Measurements from ENCODE around the gene SPRING1.

The SPRING1 gene

DNA sequence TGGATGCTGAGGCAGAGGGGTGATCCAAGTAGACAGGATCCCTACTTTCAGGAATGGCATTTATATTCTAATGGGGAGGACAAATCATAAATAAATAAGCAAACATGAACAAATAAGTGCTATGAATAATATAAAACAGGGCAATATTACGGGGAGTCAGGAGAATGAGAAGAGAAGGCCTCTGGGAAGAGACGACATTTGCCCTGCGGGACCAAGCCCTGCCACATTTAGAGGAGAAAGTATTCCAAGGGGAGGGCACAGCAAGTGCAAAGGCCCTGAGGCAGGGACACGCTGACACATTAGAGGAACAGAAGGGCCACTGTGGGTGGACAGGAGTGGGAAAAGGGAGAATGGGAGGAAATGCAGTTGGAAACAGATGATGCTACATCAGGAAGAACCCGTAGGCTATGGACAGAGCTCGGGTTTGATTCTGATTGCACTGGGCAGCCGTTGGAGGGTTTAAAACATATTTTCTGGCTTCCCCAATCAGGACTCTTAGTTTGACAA lies 1.6 kb upstream of the SPRING1 start:
- DNase-seq (ENCODE audit: low read depth), result no peak

DNA sequence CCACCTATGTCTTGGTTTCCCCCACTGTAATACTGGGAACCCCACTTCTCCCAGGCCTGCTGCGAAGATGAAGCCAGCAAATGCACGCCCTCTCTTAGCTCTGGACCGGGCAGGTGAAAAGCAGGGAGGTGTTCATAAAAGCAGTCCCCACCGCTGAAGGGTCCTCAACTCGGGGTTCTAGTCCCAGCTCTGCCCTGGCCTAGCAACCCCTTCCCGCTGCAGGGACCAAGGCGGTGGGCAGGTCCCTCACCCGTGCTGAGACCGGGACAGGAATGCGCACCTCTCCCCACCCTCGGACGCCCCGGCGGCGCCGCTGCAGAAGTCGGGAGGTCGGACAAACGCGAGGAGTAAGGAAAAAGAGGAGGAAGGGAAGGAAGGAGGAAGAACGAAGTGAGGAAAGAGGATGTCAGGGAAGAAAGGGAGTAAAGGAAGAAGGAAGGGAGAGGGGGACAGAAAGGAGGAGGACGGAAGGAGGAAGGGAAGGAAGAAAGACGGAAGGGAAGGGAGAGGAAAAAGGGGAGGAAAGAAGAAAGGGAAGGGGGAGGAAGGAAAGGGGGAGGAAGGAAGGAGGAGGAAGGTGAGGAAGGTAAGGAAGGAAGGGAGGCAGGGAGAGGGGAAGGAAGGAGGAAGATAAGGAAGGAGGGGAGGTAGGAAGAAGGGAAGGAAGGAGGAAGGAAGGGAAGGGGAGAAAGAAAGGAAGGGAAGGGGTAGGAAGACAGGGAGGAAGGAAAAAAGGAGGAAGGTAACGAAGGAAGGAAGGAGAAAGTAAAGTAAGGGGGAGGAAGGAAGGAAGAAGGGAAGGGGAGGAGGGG lies 701 bp downstream of the SPRING1 start:
- no peak for DNase-seq (ENCODE audit: low read depth)

DNA sequence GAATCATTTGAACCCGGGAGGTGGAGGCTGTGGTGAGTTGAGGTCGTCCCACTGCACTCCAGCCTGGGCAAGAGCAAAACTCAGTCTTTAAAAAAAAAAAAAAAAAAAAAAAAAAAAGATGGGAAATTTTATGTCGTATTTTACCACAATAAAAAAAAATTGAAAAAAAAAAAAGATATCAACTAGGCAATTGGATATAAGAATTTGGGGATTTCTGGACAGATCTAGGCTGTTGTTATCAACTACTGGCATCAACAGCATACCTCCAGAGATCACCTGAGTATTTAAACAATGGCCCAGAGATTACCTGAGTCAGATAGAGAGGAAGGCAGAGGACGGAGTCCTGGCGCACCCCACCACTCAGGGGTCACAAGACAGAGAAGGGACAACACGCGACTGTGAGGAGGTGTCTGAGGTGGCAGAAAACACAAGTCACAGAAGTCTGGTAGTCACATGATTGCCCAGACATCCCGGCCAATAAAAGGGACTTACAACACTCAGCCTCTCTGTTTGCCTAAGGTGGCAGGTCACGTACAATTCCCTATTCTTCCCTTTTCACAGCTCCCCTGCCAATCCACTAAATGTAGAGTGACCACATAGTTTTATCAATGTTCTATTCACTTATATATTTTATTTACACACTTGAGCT lies 1.8 kb downstream of the SPRING1 start:
- no peak for DNase-seq (ENCODE audit: low read depth)

DNA sequence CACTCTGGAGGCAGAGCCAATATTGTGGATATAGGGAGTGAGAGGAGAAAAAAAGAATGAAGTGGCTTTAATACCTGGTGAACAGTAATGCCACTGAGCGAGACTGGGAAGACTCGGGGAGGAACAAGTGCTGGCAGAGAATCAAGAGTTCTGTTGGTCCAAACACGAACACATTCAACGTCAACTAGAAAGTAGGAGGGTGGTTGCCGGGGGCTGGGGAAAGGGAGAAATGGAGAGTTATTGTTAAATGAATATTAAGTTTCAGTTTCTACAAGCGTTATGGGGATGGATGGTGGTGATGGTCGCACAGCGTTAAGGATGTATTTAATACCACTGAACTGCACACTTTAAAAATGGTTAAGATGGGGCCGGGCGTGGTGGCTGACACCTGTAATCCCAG lies 2.8 kb downstream of the SPRING1 start:
- DNase-seq (ENCODE audit: low read depth), result no peak

DNA sequence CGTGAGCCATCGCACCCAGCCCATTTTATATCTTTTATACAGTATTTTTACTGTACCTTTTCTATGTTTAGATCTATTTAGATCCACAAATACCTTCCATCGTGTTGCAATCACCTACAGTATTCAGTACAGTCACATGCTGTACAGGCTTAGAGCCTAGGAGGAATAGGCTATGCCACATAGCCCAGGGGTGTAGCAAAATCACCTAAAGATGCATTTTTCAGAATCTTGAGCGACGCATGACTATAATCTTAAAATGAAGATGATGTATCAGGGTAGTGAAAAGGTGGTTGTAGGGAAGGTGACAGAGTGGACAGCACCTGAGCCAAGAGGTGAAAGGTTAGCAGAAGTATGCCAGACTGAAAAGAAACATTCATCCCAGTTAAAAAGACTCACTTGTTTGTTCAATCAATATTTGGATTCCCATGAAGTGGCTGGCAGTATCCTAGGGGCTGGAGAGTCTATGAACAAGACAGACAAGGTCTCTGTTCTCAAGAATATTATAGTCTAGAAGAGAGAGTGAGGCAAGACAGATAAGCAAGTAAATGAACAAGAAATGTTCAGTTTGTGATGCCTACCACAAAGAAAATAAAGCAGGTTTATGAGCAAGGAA lies 3.6 kb downstream of the SPRING1 start:
- no peak for DNase-seq (ENCODE audit: low read depth)

DNA sequence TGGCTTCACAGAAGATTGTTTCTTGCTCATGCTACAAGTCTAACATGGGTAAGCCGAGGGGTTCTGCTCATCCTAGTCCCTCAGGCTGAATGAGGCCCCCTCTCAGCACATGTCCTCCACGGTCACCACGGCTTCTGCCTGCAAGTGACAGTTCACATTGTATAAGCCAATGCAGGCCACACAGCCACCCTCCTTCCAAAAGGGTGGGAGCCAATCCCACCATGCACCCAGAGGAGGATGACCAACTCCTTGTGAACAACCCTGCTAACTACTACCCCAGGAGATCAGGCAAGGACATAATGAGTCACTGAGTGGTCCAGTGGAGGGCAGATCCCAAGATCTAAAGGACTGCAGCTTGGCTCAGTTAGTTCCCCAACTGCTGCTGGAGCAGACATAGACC lies 6.1 kb downstream of the SPRING1 start:
- DNase-seq (ENCODE audit: low read depth), result no peak

DNA sequence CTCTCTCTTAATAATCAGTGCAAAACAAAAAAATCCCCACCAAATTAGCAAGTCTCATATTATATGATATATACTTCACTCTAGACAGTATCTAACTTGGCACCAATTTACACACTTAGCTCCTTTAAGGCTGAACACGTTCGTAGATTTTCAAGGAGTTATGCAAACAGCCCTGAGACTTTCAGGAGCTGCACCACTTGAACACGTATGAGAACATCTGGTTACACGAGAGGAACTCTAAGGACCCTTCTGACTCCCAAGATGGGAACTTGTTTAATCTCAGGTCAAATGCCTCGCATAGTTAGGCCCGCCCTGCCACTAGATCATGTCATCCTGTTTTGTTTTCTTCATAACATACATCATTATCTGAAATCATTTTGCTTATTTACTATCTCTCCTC lies 10.0 kb downstream of the SPRING1 start:
- DNase-seq (ENCODE audit: low read depth), result no peak

DNA sequence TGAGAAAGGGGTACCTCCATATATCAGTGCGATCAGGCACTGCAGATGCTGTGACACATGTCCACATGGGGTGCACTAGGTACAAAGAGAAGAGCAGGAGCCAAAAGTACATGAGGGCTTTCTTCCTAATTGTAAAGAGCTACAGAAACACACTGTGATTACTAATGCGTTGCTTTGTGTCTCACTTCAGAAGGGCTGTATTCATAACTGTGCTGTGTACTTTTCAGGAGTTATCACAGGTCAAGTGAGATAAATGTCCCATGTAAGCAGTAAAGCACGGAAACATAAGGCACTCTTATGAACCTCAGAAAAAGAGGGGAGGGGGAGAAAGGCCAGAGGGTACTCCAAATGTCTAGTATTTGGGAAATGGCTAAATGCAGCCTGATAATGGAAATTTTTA lies 10.6 kb downstream of the SPRING1 start:
- DNase-seq (ENCODE audit: low read depth), result no peak

DNA sequence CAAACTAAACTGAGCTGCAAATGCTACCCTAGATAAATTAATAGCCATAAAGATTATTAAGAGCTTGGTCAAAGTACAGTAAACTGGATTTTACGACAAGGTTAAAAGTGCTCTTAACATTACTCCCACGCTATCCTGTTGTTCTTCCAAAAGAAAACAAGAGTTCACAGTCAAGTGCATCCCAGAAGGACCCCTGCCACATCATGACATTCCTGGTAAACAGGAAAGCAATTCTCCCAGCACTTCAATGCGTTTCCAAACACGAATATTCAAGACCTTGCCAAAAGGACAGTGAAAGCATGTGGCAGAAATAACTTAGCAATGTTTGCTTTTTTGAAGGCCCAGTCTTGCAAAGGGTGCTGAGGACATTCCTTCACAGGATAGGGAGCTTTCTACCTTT lies 11.2 kb downstream of the SPRING1 start:
- DNase-seq (ENCODE audit: low read depth), result no peak

DNA sequence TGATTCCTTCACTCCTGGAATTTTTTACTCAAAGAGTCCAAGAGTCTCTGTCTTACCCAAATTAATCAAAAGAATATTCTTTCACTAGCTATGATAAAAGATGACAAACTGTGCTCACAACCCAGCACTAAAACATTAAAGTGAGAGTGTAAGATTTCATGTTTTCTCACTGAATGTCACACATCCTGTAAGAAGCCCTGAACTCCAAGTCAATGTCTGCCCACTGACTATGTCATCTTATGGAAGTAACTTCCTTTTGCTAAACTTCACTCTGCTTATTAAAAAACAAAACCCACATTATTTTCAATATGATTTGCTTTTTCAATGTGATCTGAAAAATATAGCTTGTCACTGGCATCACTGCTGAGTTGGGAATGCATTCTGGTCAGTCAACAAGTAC lies 15.6 kb downstream of the SPRING1 start:
- DNase-seq (ENCODE audit: low read depth), result no peak

DNA sequence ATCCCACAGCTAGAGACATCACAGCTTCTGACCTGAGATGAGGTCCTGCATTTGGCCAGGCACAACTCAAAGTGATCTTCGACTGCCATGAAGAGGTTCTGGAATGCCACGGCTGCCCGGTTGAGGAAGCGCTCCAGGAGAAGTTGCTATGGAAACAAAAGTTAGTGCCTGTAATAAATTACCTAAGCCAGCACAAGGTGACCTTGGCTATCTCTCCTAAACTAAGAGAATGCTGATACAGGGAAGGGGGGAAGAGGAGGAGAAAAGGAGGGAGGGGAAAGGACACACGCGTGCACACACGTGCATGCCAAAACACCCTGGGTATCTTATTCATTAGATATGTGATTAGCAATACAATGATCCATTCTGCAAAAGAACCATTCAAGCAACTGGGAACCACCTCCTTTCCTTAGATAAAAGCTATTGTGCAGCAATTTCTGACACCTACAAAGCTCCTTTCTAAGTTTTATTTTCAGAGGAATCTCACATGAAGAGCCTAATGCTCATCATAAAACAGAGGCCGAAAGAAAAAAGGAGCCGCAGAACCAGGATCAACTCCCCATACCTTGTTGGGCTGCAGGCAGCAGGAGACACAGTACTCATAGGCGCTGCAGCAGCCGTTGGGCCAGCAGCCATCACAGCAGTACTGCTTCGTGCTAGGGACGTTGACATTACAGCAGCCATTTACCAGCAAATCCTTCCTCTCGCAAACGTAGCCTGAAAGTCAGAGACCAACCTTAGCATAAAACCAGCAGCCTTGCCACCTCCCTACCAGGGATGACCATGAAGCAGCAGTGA lies 17.9 kb downstream of the SPRING1 start:
- DNase-seq (ENCODE audit: low read depth), result no peak

DNA sequence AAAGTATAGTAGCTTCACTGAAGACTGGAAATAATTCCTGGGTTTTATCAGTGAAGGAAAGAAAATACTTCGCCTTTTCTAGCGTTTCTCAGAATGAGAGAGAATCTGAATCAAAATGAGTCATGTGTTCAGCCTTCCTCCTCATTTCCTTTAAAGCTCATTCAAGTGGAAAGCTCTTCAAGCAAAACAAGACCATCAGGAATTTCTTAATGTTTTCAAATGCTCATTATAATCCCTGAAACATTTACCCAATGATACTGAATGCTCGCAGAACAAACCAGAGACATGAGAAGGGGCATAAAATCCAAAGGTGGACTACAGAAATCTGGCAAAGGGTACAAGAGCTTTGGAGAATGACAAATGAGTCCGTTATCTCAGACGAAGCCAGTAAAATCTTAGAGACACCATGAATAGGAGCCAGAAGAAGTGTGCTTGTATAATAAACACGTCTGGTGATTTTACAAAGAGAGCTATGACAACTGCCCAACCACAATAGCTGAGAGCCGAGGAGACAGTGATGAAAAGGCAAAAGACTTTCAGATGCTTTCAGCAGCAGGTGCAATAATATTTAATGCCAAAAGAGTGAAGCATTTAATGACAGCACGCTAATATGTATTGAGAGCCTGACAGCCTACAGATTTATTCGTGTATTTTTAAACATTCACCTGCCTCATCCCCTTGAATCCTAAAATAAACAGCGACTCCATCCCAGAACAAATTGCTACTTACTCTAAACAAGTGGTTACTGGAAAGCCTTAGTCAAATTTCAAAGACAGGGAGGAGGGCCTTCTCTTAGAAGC lies 19.0 kb downstream of the SPRING1 start:
- no peak for DNase-seq (ENCODE audit: low read depth)

DNA sequence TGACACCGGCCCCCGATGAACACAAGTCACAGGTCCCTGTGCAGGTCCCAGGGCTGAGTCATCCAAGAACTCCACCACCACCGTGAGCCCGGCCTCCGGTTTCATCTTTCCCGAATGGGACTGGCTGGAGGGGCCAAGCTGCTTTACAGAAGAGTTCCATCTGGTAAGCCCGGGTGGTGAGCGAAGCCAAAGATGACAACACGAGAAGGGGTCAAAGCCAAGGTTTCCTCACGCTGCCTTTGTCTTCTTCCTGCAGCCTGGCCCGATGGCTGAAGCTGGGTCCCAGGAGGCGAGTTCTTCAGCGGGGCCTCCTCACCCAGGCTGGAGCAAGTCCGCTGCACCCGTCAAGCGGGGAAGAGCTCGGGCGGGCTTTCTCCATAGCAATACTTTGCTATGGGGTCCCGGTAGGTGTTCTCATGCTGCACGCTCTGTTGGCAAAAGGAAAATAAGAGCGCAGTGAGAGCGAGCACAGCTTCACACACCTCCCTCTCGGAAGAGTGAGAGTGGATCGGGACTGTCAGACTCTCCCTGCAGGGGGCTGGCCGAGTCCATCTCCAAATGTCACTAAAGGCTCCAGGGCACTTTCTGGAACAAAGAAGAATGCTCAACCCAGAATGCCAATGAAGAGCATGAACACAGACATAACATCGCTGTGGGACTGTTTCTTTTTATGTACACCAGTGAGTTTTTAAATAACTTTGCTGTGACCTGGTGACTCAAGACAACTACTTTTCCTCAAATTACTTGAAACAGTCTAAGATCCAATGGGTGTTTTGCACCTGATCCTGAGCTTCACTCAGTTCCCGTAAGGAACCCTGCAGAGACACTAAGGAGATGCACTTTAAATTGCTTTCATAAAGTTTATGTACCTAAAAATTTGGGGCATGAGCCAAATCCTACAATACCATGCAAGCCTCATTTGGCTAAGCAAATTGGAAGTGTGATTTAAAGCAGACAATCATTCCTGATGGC lies 20.1 kb downstream of the SPRING1 start:
- DNase-seq (ENCODE audit: low read depth), result no peak

DNA sequence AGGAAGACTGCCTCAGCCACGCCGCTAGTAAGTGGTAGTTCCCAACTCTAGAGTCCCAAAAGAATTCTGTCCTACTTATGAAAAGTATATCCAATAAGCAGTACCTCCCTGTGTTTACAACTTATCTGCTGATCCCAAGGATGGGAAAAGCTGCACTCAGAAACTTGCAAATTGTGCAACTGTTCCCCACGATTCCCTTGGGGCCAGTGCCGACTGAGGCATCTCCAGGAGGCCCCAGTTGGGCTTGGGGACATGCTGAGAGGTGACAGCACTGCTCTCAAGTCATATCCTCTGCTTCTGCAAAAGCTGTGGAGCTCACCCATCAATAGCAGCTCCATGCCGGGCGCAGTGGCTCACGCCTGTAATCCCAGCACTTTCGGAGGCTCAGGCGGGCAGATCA lies 23.7 kb downstream of the SPRING1 start:
- DNase-seq (ENCODE audit: low read depth), result no peak

DNA sequence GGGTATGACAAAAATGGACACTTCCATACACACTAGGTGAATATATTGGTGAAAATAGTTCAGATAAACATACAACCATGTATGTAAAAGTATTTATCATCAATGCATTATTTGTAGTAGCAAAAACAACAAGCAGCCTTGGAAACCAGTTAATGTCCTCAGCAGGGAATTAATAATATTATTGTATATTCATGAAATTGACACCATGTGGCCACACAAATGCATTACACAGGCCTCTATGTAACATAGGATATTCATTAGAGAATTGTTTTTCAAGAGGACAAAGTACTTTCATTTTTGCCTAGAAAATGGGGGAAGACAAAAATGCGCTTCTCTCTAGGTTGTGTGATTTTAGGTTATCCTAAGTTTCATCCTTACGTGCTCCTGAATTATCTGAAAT lies 24.3 kb downstream of the SPRING1 start:
- DNase-seq (ENCODE audit: low read depth), result no peak

DNA sequence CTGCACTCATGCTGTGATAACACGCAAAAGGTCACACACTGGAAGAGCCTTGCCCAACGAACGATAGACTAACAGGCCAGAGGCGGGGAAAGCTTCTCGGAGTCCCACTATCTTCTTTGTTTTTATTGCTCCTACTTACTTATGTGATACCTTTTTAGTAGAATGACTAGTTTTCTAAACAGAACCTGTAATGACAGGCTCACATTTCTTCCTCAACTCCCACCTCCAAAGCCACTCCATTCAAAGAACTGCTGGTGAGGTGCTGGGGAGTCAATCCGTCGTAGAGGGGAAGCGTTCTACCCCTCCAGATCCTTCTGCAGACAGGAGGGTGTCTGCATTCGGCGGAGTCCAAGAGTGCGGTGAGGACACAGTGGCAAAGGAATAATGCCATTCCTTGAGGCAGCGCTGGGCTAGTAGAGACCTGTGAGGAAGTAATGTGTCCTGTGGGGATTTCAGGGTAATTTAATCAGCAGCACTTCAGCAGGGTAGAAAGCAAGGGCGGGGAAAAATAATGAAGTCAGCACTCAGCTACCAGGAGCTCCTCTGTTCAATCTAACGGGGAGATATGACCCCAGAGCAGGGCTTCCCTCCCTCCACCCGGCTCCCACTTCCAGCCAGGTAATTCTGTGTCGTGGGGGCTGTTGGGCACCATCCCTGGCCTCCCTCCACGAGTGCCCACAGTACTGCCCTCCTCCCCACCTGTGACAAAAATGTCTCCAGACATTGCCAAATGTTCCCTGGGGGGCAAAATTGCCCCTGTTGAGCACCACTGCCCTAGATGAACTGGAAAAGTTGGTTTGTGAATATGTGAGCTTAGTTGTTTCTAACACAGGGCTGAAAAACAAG lies 25.2 kb downstream of the SPRING1 start:
- no peak for DNase-seq (ENCODE audit: low read depth)

DNA sequence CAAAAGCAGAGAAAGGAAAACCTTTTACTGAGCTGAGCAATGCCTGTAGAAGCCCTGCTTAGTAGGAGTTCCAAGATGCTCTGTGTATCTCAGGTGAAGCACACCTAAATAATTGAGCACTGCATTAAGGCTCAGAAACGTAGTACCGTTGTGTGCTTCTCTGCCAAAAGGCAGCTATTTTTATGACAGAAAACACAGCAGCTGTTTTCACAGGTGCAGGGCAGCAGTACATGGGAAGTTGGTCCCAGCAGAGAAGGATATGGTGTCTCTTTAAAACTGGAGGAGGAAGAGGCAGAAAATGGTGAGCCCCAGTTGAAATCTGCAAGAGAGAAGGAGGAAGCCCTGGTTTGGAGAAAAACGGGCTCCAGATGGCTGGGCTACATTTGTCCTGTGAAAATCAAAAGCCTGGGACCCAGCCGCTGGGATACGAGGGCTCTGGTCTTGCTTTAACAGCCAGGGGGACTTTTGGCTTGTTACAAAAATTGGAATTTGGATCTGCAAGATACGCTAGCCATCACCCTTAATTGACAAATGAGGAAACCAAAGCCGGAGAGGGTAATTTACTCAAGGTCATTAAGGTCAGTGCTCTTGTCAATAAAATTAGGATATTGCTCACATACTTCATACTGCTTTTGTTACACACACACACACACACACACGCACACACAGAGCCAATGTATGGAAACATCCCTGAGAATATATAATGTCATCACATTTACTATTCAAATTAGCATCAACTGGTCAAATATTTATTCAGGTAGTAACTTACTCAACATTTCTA lies 27.3 kb downstream of the SPRING1 start:
- DNase-seq (ENCODE audit: low read depth), result no peak

DNA sequence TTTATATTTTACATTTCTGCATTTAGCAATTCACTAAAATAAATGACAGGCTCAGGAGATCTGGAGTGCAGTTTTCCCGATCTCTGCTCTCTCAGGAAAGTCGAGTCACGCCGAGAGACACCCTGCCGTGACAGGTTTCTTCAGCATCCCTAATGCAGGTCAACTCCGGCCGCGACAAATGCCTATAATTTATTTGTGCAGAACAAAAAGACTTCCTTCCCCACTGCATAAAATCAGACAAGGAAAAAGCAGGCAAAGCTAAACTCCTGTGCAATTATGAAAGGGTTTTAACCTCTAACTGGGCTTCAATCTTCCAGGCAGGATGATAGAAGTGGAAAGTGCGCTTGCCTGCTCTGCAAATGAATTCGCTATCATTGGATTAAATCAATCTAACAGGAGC lies 28.1 kb downstream of the SPRING1 start:
- no peak for DNase-seq (ENCODE audit: low read depth)
